Limb (tissue), 2 donors: ENCODE data around the gene CPEB4.

Experiments
- DNase-seq, 2 donors: peaks; one replicate each; pipeline ENCODE4 v3.0.0-alpha.2; 2016; ENCODE audit errors: extremely low spot score in 2 of 2

The CPEB4 gene

GRCh38 chr5:173941758-173942401, 53.7 kb downstream of the CPEB4 start:
- DNase-seq: no peak

DNA sequence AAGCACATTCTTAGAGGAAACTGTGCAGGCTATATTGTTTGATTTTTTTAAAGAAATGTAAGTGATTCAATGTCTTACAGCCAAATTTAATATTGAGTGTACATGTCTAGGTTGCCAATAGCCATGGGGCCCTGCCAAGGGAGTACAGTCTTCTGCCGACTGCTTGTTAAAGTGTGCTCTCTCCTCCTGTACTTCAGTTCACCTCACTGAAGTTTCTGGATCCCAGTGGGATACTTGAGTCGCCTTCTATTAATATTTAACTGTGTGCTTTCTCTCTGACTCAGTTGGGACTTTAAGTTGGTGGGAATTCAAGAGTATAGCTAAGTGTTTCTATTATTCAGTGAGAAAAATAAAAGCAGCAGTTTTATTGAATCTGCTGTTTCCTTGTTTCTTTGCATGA, 56.4 kb downstream of the CPEB4 start:
- DNase-seq: peak; percentile 38 to 42

- DNase-seq: no peak
These were observed 57.0 kb downstream of the CPEB4 start for GRCh38 chr5:173945160-173945559.

DNA sequence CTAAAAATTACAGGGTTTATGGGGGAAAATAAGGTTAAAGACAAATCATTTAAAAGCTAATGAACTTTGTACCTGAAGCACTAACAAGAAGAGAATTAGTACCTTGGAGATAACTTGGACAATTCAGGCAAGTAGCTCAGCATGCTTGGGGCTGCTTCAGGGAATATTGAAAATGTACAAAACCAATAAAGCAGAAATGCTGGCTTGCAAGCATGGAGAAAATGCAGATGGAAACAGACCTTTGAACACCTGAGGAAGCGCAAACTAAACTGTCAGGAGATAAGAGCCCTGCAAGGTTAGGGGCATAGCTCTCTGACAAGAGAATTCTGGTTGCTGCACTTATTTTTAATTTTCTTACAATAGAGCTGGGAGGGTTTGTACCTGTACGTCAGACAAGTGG, 58.2 kb downstream of the CPEB4 start:
- DNase-seq: no peak

GRCh38 chr5:173950829-173951228, 62.7 kb downstream of the CPEB4 start:
- no peak for DNase-seq

- no peak for DNase-seq
These were observed 65.5 kb downstream of the CPEB4 start for GRCh38 chr5:173953528-173954090.

GRCh38 chr5:173954671-173955521, 66.7 kb downstream of the CPEB4 start:
- DNase-seq: no peak

GRCh38 chr5:173960986-173961385, 72.8 kb downstream of the CPEB4 start:
- DNase-seq: no peak

- no peak for DNase-seq
These were observed 73.3 kb downstream of the CPEB4 start for GRCh38 chr5:173961418-173961817.

GRCh38 chr5:173962436-173962972, 74.4 kb downstream of the CPEB4 start:
- no peak for DNase-seq

- DNase-seq: no peak
These were observed 75.2 kb downstream of the CPEB4 start for GRCh38 chr5:173963182-173963838.

- peak in 1 of 2 donors; percentile 52 for DNase-seq
These were observed 75.8 kb downstream of the CPEB4 start for GRCh38 chr5:173963867-173964441.

DNA sequence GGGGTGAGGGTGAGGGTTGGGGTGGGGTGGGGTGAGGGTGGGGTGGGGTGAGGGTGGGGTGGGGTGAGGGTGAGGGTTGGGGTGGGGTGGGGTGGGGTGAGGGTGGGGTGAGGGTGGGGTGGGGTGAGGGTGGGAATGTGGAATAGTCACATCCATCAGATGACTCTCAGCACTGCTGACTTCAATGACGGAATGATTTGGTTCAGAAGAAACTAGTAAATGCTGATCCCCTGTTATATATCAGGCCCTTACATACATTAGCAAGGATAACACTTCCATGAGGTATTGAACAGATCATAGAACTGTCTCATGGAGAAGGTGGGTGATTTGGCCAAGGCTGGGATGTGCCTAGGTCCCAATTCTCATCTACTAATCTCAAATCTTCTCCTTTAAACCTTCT, 76.4 kb downstream of the CPEB4 start:
- DNase-seq: no peak

DNA sequence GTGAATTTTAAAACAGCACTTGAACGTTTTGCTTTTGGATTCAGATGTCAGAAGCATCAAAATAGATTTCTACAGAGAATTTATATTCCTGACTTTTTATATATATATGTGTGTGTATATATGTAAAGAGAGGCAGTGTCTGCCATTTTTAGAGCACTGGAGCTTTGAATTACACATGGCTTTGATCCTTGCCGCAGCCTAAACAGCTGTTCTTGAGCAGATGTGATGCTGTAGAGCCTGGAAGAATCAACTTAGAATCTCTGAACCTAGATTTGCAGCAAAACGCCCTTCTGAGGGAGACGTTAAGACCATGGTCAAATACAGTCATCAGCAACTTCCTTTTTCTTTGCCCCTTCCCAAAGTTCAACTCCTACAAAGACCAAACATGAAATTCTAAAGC, 79.1 kb downstream of the CPEB4 start:
- peak in 1 of 2 donors; percentile 21 for DNase-seq

DNA sequence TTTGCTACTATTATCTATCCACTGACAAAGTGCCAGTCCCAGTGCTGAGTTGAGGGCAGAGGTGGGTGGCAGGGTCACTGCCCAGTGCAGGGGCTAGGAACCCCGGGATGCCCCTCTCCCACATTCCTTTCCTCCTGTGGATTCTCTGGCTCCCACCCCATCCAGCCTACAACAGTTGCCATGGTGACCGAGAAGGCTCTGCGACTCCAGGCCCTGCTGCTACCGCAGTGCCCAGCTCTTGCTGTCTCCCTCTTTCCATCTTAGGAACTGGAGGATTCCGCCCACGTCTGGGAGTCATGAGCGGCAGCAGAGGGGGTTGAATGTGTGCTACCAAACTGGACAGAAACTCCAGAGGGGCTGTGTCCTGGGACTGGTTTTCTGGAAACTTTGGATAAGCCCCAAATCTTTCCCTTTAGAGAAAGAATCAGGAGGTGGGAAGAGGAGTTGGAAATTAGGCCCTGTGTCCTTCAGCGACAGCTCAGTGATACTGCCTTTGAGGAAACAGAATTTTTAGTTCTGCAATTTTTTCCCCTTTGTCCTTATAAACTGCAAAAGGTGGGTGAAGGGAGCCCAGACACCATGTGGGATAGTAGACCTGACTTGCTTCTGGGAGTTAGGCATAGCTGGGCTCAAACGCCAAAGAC, 80.1 kb downstream of the CPEB4 start:
- no peak for DNase-seq

DNA sequence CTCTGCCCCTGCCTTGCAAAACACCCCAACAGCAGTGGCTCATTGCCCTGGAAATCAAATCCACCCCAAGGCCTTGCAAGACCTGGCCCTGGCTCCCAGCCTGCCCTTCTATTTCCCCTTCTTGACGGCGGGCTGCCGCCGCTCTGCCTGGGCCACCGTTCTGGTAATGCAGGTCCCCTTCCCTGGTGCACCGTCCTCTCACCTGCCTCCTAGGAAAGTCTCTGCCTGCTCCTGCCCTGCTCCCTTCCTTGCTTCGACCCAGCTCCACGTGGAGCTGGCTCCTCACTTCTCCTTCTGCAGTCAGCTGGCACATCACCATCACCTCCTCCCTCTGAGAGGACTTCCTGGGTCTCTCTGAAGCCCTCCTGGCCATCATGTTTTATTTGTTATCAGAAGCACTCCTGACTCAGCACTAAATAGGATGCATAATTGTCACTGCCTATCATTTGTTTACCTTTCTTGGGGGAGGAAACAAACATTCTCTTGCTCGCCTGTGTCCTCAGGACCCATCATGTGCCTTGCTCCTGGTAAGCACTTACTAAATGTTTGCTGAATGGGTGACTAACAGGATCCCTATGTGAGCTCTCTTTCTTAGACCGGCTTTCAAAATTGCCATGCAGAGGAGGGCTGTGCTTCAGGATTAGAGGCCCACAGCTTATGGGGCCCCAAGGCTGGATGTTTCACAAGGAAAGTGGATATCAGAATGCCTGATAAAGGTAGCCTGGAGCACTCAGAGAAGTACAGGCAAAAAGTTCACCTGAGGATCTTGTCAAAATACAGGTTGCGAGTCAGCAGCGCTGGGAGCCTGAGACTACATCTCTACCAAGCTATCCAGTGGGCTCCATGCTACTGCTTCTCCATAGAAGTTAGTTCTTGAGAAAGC, 81.3 kb downstream of the CPEB4 start:
- DNase-seq: no peak

- no peak for DNase-seq
These were observed 82.9 kb downstream of the CPEB4 start for GRCh38 chr5:173970878-173971650.

GRCh38 chr5:173971681-173972345, 83.7 kb downstream of the CPEB4 start:
- no peak for DNase-seq

- no peak for DNase-seq
These were observed 84.4 kb downstream of the CPEB4 start for GRCh38 chr5:173972607-173972924.
